Activated CD8-positive, alpha-beta memory T cell treated with anti-CD3 and anti-CD28 coated beads, Interleukin-2, amount 10 ng/mL, durations not matched to agents 7 days and 5 days (primary cell): Measurements from ENCODE around the gene LUZP1. TPM values are rescaled to one million over a fixed set of nuclear protein-coding genes. Genes with fewer than 3 reads are reported as not detected.

ENCODE experiments used
- ATAC-seq: fragments of 150-1000 bp; cut with Tn5 transposase; one replicate; pipeline ENCODE4 v1.10.0; 2021; ENCODE audit warnings: moderate library complexity
- CTCF ChIA-PET: fragments of 350-600 bp; sonication (Branson Sonifier 250); formaldehyde crosslinking; loops from one replicate; lab custom pipeline; 2021; ENCODE audit warnings: antibody characterized with exemption; lab: Charles Lee
- DNase-seq: peaks from one replicate; pipeline ENCODE4 v3.0.0-alpha.2; 2020
- H3K27ac Mint-ChIP-seq: one replicate; pipeline ENCODE4 v1.8.0; 2021; ENCODE audit warnings: mild to moderate bottlenecking, mixed read lengths
- H3K27me3 Mint-ChIP-seq: one replicate; pipeline ENCODE4 v1.8.0; 2021; ENCODE audit warnings: mixed read lengths
- H3K36me3 Mint-ChIP-seq: one replicate; pipeline ENCODE4 v1.8.0; 2021; ENCODE audit warnings: mild to moderate bottlenecking, mixed read lengths
- H3K4me1 Mint-ChIP-seq: one replicate; pipeline ENCODE4 v1.8.0; 2021; ENCODE audit warnings: mixed read lengths
- H3K4me3 Mint-ChIP-seq: one replicate; pipeline ENCODE4 v1.8.0; 2021; ENCODE audit warnings: mild to moderate bottlenecking, moderate library complexity, mixed read lengths
- H3K9me3 Mint-ChIP-seq: one replicate; pipeline ENCODE4 v1.8.0; 2022; ENCODE audit warnings: low read depth, mixed read lengths
- total RNA-seq, 2 experiments: library from RNA; stranded (reverse); gene quantifications; one replicate each; pipeline ENCODE4 v1.2.3, GENCODE V29; 2021

The LUZP1 gene
- total RNA-seq, 2 experiments from 2014 or later = 19.5 to 20.4 TPM

DNA sequence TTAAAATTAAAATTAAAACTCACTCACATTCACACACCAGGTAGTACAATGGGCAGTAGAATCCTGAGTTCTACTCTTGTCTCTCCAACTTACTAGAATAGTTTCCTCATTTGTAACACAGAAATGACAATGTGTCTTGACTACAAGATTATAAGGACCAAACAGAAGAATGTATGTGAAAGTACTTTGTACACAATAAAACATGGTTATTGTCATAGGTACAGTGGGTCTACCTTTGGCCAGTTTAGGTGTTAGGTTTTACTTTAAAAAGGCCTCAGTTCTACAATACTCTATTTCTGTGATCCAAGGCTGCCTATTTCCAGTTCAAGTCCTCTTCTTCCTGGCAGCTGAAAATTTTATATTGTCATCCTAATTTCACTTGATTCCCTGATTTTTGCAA, 50.2 kb downstream of the LUZP1 start:
- H3K27ac Mint-ChIP-seq = peak overlapping the region; percentile 88
- ATAC-seq = no peak
- H3K4me1 Mint-ChIP-seq = peaks cover 50% of the 10 kb centered on the region
- H3K9me3 Mint-ChIP-seq = no peaks in the 10 kb centered on the region
- no peak overlapping the region for H3K4me3 Mint-ChIP-seq
- no peak for DNase-seq
- H3K36me3 Mint-ChIP-seq = peaks cover 2% of the 10 kb centered on the region
- no peaks in the 10 kb centered on the region for H3K27me3 Mint-ChIP-seq
- CTCF ChIA-PET = interaction anchor here (1.4 to 3.0 kb wide), 7 partner anchors 8 to 65 kb away, joined by 3 to 22 read pairs (median 6); no protein-coding TSS in a partner anchor

GRCh38 chr1:23116921-23117699, 51.5 kb downstream of the LUZP1 start:
- H3K4me1 Mint-ChIP-seq = peaks cover 61% of the 10 kb centered on the region
- CTCF ChIA-PET = interaction anchor here (1.4 to 4.3 kb wide), 3 partner anchors 18 to 94 kb away, joined by 4 to 18 read pairs (median 7); no protein-coding TSS in a partner anchor
- DNase-seq (no peak), ATAC-seq (no peak)
- no peaks in the 10 kb centered on the region for H3K9me3 Mint-ChIP-seq
- no peaks in the 10 kb centered on the region for H3K27me3 Mint-ChIP-seq
- H3K27ac Mint-ChIP-seq = no peak overlapping the region
- H3K4me3 Mint-ChIP-seq = no peak overlapping the region
- H3K36me3 Mint-ChIP-seq = peaks cover 2% of the 10 kb centered on the region

DNA sequence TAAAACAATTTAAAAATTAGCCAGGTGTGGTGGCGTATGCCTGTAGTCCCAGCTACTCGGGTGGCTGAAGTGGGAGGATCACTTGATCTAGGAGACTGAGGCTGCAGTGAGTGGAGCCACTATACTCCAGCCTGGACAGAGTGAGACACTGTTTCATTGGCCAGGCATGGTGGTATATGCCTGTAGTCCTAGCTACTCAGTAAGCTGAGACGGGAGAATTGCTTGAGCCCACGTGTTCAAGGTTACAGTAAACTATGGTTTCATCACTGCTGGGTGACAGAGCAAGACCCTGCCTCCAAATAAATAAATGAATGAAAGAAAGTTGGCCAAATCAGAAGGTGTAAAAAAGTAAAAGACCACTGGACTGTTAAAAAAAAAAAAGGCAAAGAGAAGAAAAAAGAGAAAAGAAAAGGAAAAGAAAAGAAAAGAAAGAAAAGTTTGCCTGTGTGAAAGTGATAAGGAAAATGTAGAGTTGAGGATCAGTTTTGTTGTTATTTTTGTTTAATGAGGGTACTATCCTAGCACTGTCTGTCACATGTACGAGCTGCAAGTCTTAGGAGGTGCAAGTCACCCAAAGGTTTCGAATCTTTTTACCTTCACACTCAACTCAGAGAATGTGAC, 52.3 kb downstream of the LUZP1 start:
- no peak for DNase-seq
- peaks cover 2% of the 10 kb centered on the region for H3K36me3 Mint-ChIP-seq
- H3K4me1 Mint-ChIP-seq = peaks cover 68% of the 10 kb centered on the region
- no peak overlapping the region for H3K4me3 Mint-ChIP-seq
- no peaks in the 10 kb centered on the region for H3K27me3 Mint-ChIP-seq
- no peak overlapping the region for H3K27ac Mint-ChIP-seq
- no peaks in the 10 kb centered on the region for H3K9me3 Mint-ChIP-seq
- CTCF ChIA-PET = interaction anchor here (1.4 to 4.3 kb wide), 3 partner anchors 17 to 95 kb away, joined by 4 to 18 read pairs (median 7); no protein-coding TSS in a partner anchor
- no peak for ATAC-seq

- Mint-ChIP-seq H3K9me3 (no peaks in the 10 kb centered on the region), H3K27me3 (no peaks in the 10 kb centered on the region), H3K27ac (no peak overlapping the region), H3K4me3 (no peak overlapping the region), H3K4me1 (peaks cover 78% of the 10 kb centered on the region), H3K36me3 (peaks cover 5% of the 10 kb centered on the region)
- DNase-seq (no peak), ATAC-seq (no peak)
- CTCF ChIA-PET = interaction anchor here (1.2 to 4.3 kb wide), 3 partner anchors 15 to 70 kb away, joined by 4 to 18 read pairs (median 4); no protein-coding TSS in a partner anchor
These were observed 54.1 kb downstream of the LUZP1 start for GRCh38 chr1:23114424-23115079.

GRCh38 chr1:23111600-23112535, 56.8 kb downstream of the LUZP1 start:
- H3K36me3 Mint-ChIP-seq = peaks cover 16% of the 10 kb centered on the region
- H3K4me3 Mint-ChIP-seq = no peak overlapping the region
- DNase-seq (no peak), ATAC-seq (no peak)
- peak overlapping the region; percentile 63 for H3K27ac Mint-ChIP-seq
- CTCF ChIA-PET = interaction anchor here (1.0 to 9.1 kb wide), 11 partner anchors 8 to 82 kb away, joined by 3 to 47 read pairs (median 4); no protein-coding TSS in a partner anchor
- no peaks in the 10 kb centered on the region for H3K9me3 Mint-ChIP-seq
- peaks cover 72% of the 10 kb centered on the region for H3K4me1 Mint-ChIP-seq
- no peaks in the 10 kb centered on the region for H3K27me3 Mint-ChIP-seq

- H3K27me3 Mint-ChIP-seq = no peaks in the 10 kb centered on the region
- DNase-seq (no peak), ATAC-seq (no peak)
- peak overlapping the region; percentile 41 for H3K27ac Mint-ChIP-seq
- H3K4me3 Mint-ChIP-seq = no peak overlapping the region
- H3K9me3 Mint-ChIP-seq = no peaks in the 10 kb centered on the region
- CTCF ChIA-PET = interaction anchor here (1.0 to 9.1 kb wide), 8 partner anchors 7 to 420 kb away, joined by 3 to 47 read pairs (median 4); partner anchors contain the start of gene E2F2
- peaks cover 61% of the 10 kb centered on the region for H3K4me1 Mint-ChIP-seq
- peaks cover 16% of the 10 kb centered on the region for H3K36me3 Mint-ChIP-seq
These were observed 58.3 kb downstream of the LUZP1 start for GRCh38 chr1:23110391-23110790.

GRCh38 chr1:23108918-23109533, 59.6 kb downstream of the LUZP1 start:
- H3K4me3 Mint-ChIP-seq = no peak overlapping the region

DNA sequence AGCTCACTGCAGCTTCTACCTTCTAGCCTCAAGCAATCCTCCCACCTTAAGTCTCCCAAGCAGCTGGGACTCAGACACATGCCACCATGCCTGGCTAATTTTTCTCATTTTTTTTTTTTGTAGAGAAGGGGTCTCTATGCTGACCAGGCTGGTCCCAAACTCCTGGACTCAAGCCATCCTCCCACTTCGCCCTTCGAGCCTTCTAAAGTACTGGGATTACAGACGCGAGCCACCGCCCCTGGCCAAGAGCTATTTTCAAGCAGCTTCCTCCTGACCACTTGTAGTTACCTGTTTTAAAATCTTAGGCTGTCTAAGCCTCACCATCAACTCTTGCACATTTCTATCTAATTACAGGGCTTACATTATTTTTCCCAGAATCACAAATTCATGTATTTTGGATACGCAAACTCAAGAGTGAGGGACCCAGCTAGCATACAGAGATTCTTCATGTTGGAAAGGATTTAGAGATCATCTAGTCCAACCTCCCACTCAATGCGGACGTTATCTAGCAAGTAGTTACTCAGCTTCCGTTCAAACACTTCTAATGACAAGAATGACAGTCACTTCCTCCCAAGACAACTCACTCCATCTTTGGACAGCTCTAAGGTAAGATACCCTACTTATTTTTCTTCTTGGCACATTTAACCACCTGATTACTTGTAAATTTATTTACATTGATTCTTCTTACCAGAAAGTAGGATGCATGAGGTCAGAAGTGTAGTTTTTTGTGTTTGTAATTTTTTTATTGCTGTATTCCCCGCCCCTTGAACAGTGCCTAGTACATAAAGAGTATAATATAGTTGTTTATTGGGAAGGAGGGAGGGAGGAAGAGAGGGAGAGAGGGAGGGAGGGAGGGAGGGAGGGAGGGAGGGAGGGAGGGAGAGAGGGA, 65.4 kb downstream of the LUZP1 start:
- H3K27ac Mint-ChIP-seq = peak overlapping the region; percentile 90
- H3K9me3 Mint-ChIP-seq = no peaks in the 10 kb centered on the region
- ATAC-seq = peak; percentile 90
- CTCF ChIA-PET = interaction anchor here (1.3 to 12.9 kb wide), 4 partner anchors 8 to 77 kb away, joined by 4 to 515 read pairs (median 8); partner anchors contain the start of gene LUZP1
- peak; percentile 47 for DNase-seq
- H3K27me3 Mint-ChIP-seq = no peaks in the 10 kb centered on the region
- H3K36me3 Mint-ChIP-seq = peaks cover 13% of the 10 kb centered on the region
- H3K4me3 Mint-ChIP-seq = peak overlapping the region; percentile 56
- peaks cover 48% of the 10 kb centered on the region for H3K4me1 Mint-ChIP-seq

More at GRCh38 chr1:23108918-23109533, 59.6 kb downstream of the LUZP1 start:
- no peaks in the 10 kb centered on the region for H3K27me3 Mint-ChIP-seq
- H3K27ac Mint-ChIP-seq = no peak overlapping the region
- DNase-seq = no peak
- no peak for ATAC-seq
- CTCF ChIA-PET = interaction anchor here (3.6 to 9.1 kb wide), 3 partner anchors 10 to 76 kb away, joined by 22 to 47 read pairs (median 36); no protein-coding TSS in a partner anchor
- H3K9me3 Mint-ChIP-seq = no peaks in the 10 kb centered on the region
- H3K36me3 Mint-ChIP-seq = peaks cover 19% of the 10 kb centered on the region
- peaks cover 51% of the 10 kb centered on the region for H3K4me1 Mint-ChIP-seq

GRCh38 chr1:23102289-23102688, 66.4 kb downstream of the LUZP1 start:
- Mint-ChIP-seq H3K9me3 (no peaks in the 10 kb centered on the region), H3K27ac (peak overlapping the region; percentile 56), H3K36me3 (peaks cover 8% of the 10 kb centered on the region), H3K4me3 (no peak overlapping the region), H3K27me3 (no peaks in the 10 kb centered on the region), H3K4me1 (peaks cover 48% of the 10 kb centered on the region)
- DNase-seq = no peak
- ATAC-seq = no peak
- CTCF ChIA-PET = interaction anchor here (1.7 to 12.9 kb wide), 3 partner anchors 9 to 78 kb away, joined by 4 to 515 read pairs (median 12); partner anchors contain the start of gene LUZP1

DNA sequence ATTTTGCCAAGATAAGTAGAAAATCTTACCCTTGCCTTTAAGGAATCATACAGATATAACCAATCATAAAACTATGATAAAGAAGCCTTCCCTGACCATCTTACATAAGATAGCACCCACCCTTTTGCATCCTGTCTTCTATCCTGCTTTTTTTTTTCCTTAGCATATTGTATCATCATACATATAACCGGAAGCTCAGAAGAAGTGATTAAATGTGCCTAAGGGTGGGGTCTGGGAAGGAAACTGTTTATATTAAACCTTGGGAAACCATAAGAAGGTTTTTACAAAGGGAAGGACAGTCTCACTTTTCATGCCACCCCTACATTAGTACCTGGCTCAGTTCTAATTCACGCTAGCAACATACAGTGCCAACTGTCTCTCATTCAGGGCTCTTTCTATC, 66.8 kb downstream of the LUZP1 start:
- peaks cover 48% of the 10 kb centered on the region for H3K4me1 Mint-ChIP-seq
- CTCF ChIA-PET = interaction anchor here (1.8 to 12.9 kb wide), 2 partner anchors 66 to 79 kb away, joined by 12 to 515 read pairs; partner anchors contain the start of gene LUZP1
- no peaks in the 10 kb centered on the region for H3K9me3 Mint-ChIP-seq
- peak overlapping the region; percentile 56 for H3K27ac Mint-ChIP-seq
- no peak overlapping the region for H3K4me3 Mint-ChIP-seq
- no peaks in the 10 kb centered on the region for H3K27me3 Mint-ChIP-seq
- peaks cover 8% of the 10 kb centered on the region for H3K36me3 Mint-ChIP-seq
- no peak for DNase-seq
- no peak for ATAC-seq
